Lower leg skin (tissue), 4 donors: ENCODE measurements around the gene HIRA. TPM values are rescaled to one million over a fixed set of nuclear protein-coding genes. Genes with fewer than 3 reads are reported as not detected.

Source experiments
- DNase-seq, 2 donors: peaks; one replicate each; pipeline ENCODE4 v3.0.0-alpha.2; 2019; ENCODE audit warnings: low spot score in 2 of 2
- H3K4me3 ChIP-seq: fragments of 200-600 bp; sonication (generic); 2 replicates; pipeline ENCODE4 v1.5.1; 2017; ENCODE audit warnings: mild to moderate bottlenecking, low read depth; ENCODE audit not compliant: poor library complexity, severe bottlenecking
- CTCF ChIP-seq, 3 donors: fragments of 450-650 bp; IDR thresholded peaks; one replicate each; pipeline ENCODE4 v1.5.1; 2016; ENCODE audit warnings: antibody characterized with exemption in 3 of 3, mild to moderate bottlenecking in 3 of 3, moderate library complexity in 2 of 3
- POLR2A ChIP-seq, 2 donors: fragments of 450-650 bp; IDR thresholded peaks; one replicate each; pipeline ENCODE4 v1.6.1; 2016 to 2017; ENCODE audit warnings: antibody characterized with exemption in 2 of 2, mild to moderate bottlenecking in 1 of 2, moderate library complexity in 1 of 2
- WGBS, 2 donors: methylation state at CpG; one replicate each; pipeline ENCODE4 v1.1.5; 2018; 5-methylcytosine and 5-hydroxymethylcytosine counted together
- intact Hi-C: fragments of 100-400 bp; cut with DNase I; formaldehyde crosslinking; loops from one replicate; pipeline ENCODE4 v1.15.0; 2023; ENCODE audit warnings: low total_unique reads
- total RNA-seq, 4 donors: library from RNA; depleted of rRNA; stranded (reverse); fragments of >200 nt; gene quantifications; one replicate each; pipeline ENCODE4 v1.1.0, GENCODE V29; 2016

The HIRA gene
- total RNA-seq, 4 donors from 2014 or later = 11.5 to 21.1 (median 18.2) TPM

- DNase-seq = no peak
- WGBS, 2 donors = 88 to 92% methylated on average over 6 of the region's 6 CpGs
- intact Hi-C loops = no loop called here
- no peak overlapping the region for H3K4me3 ChIP-seq
- TF ChIP-seq POLR2A (IDR thresholded peaks at IDR 0.05) (no peak), CTCF (IDR thresholded peaks at IDR 0.05) (no peak)
These were observed 35.0 kb downstream of the HIRA start for GRCh38 chr22:19396561-19396933.

DNA sequence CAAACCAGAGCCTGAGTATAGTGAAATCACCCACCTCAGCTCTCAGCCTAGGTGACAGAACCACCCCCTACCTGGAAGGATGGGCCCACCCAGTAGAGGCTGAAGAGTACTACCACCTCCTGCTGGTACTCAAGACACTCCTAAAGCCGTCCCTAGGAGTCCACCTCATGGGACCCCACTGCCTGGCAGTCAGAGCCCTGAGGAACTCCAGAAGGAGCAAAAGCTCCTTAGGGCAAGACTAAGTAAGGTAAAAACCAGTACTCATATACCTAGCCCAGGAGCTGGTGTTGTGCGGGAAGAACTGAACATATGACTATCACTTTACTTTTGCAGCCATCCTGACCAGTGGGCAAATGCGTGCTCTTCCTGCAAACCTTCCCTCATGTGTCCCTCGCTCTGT, 36.3 kb downstream of the HIRA start:
- 92 to 93% methylated on average over 4 of the region's 4 CpGs for WGBS, 2 donors
- intact Hi-C loops = no loop called here
- TF ChIP-seq CTCF (IDR thresholded peaks at IDR 0.05) (no peak), POLR2A (IDR thresholded peaks at IDR 0.05) (no peak)
- DNase-seq = no peak
- H3K4me3 ChIP-seq = no peak overlapping the region

- WGBS, 2 donors = 92 to 93% methylated on average over 8 of the region's 8 CpGs
- DNase-seq = no peak
- no peak for TF ChIP-seq CTCF (IDR thresholded peaks at IDR 0.05)
- TF ChIP-seq POLR2A (IDR thresholded peaks at IDR 0.05) = no peak
- intact Hi-C loops = no loop called here
- H3K4me3 ChIP-seq = no peak overlapping the region
These were observed 37.1 kb downstream of the HIRA start for GRCh38 chr22:19394274-19395050.

DNA sequence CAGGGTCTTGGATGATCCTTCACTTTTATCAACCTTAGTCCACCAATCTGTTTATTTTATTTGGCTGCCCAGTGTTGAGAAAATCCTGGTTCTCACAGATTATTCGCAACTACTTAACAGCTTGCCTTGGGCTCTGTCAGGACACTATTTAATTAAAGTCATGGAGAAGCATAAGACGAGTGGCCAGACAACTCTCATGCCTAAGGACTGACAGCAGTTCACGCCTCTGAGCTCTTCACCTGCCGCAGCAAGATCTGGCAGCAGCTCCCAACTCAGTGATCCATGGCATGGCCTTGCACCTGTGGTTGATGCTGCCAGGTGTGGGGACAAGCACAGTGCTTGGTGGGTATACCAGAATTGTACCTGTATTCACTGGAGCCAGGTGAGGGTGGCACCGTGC, 37.8 kb downstream of the HIRA start:
- 79 to 89% methylated on average over 5 of the region's 5 CpGs for WGBS, 2 donors
- intact Hi-C loops = no loop called here
- no peak overlapping the region for H3K4me3 ChIP-seq
- no peak for DNase-seq
- TF ChIP-seq POLR2A (IDR thresholded peaks at IDR 0.05) (no peak), CTCF (IDR thresholded peaks at IDR 0.05) (no peak)

GRCh38 chr22:19387575-19387974, 44.0 kb downstream of the HIRA start:
- WGBS, 2 donors = 93 to 95% methylated on average over 6 to 7 of the region's 7 CpGs

More at GRCh38 chr22:19387575-19387974, 44.0 kb downstream of the HIRA start:
- no peak overlapping the region for H3K4me3 ChIP-seq
- no peak for TF ChIP-seq POLR2A (IDR thresholded peaks at IDR 0.05)
- TF ChIP-seq CTCF (IDR thresholded peaks at IDR 0.05) = no peak
- no peak for DNase-seq
- intact Hi-C loops = no loop called here
